ENCODE measurements around the gene TUBAL3. TPM values are rescaled to one million over a fixed set of nuclear protein-coding genes. Genes with fewer than 3 reads are reported as not detected.

TUBAL3 gene
- total and polyA plus RNA-seq, 9 of the 15 experiments (the other 6 are each of a cell fraction or from before 2014, with no cell fraction given) = 5.5 to 10.1 (median 6.9) TPM

- no peak overlapping the region for H3K9ac ChIP-seq (ENCODE audit: insufficient read depth in 1 of 2, low read depth in 2 of 2, low read length in 2 of 2)
- H2AFZ ChIP-seq (ENCODE audit: low read depth, low read length) = no peak overlapping the region
- no peak overlapping the region for H3K4me3 ChIP-seq
- intact Hi-C loops (cut with micrococcal nuclease) = no loop called here
- no peaks in the 10 kb centered on the region for H3K9me1 ChIP-seq (ENCODE audit: control insufficient read depth, insufficient read depth, low read length)
- ChIA-PET POLR2A (interaction anchor here (0.6 kb wide), 1 partner anchor 498 kb away, joined by 3 read pairs; the partner anchor contains the start of gene FBH1), CTCF (ENCODE audit: low intra/inter-chr PET ratio) (no interaction called here)
- WGBS (ENCODE audit: insufficient coverage, low coverage, missing lambda C conversion rate) = 45% methylated on average over 3 of the region's 3 CpGs
- no peak for TF ChIP-seq ZNF175 (CRISPR knock-in tag; IDR thresholded peaks at IDR 0.05; ENCODE audit: low read depth)
- no peak for TF ChIP-seq NR3C1 (CRISPR knock-in tag; IDR thresholded peaks at IDR 0.05)
- no peak for TF ChIP-seq MAZ (CRISPR knock-in tag; conservative IDR thresholded peaks at IDR 0.05 in 1 of 2, IDR thresholded peaks at IDR 0.05 in 1 of 2)
- no peak for TF ChIP-seq ZNF165 (CRISPR knock-in tag; IDR thresholded peaks at IDR 0.05; ENCODE audit: borderline replicate concordance)
- no peak for TF ChIP-seq RUNX1 (IDR thresholded peaks at IDR 0.05; ENCODE audit: low read depth)
- no peak for TF ChIP-seq HMGN3 (IDR thresholded peaks at IDR 0.05; ENCODE audit: borderline replicate concordance, extremely low read depth, insufficient read length, low read depth, low read length)
- TF ChIP-seq ESRRB (CRISPR knock-in tag; IDR thresholded peaks at IDR 0.05; ENCODE audit: borderline replicate concordance) = no peak
- TF ChIP-seq MLLT1 (IDR thresholded peaks at IDR 0.05) = no peak
- no peak for TF ChIP-seq THRAP3 (IDR thresholded peaks at IDR 0.05; ENCODE audit: borderline replicate concordance)
- TF ChIP-seq MYBL2 (IDR thresholded peaks at IDR 0.05; ENCODE audit: low read depth) = no peak
- TF ChIP-seq MYBL2 (CRISPR knock-in tag; IDR thresholded peaks at IDR 0.05; ENCODE audit: borderline replicate concordance) = no peak
- no peak for TF ChIP-seq IFI16 (CRISPR knock-in tag; IDR thresholded peaks at IDR 0.05)
- no peaks in the 10 kb centered on the region for H3K79me2 ChIP-seq (ENCODE audit: control insufficient read depth, insufficient read depth, low read length)
- DNase-seq (ENCODE audit: extremely low read depth in 1 of 4, low spot score in 3 of 4) = no peak
- BruUV-seq (replicated peaks) = no TSS peak
- H3K27me3 ChIP-seq (ENCODE audit: control insufficient read depth in 2 of 2, insufficient read depth in 2 of 2, low read length in 2 of 2) = no peaks in the 10 kb centered on the region
- H3K36me3 ChIP-seq (ENCODE audit: control insufficient read depth, insufficient read depth, low read length) = no peaks in the 10 kb centered on the region
- in situ Hi-C loops (cut with MboI) = no loop called here
- no peak for FAIRE-seq
- ATAC-seq = no peak
- no peak overlapping the region for H3K4me2 ChIP-seq (ENCODE audit: insufficient read depth, low read length)
- no peaks in the 10 kb centered on the region for H3K4me1 ChIP-seq (replicated peaks in 1 of 2; ENCODE audit: control insufficient read depth in 2 of 2, insufficient read depth in 2 of 2, low read length in 2 of 2)
- H3K27ac ChIP-seq (ENCODE audit: extremely low read depth, low read depth, low read length) = no peak overlapping the region
- H4K20me1 ChIP-seq (replicated peaks; ENCODE audit: control insufficient read depth, insufficient read depth, low read length) = no peaks in the 10 kb centered on the region
- H3K9me3 ChIP-seq (replicated peaks; ENCODE audit: control insufficient read depth, insufficient read depth, low read depth, low read length) = peaks cover 2% of the 10 kb centered on the region
These were observed 12.8 kb downstream of the TUBAL3 start for GRCh38 chr10:5391790-5392189.

Data from K562 (cell line).